GM23338 (cell line): ENCODE data around the gene SEMG1. TPM values are rescaled to one million over a fixed set of nuclear protein-coding genes. Genes with fewer than 3 reads are reported as not detected.

Experiments
- ATAC-seq: fragments of 200-7000 bp; cut with Tn5 transposase; 3 replicates; pipeline ENCODE4 v1.9.1; 2020
- DNase-seq: peaks from one replicate; pipeline ENCODE4 v3.0.0-alpha.2; 2015; ENCODE audit warnings: low spot score
- H2AFZ ChIP-seq: fragments of 200-600 bp; sonication (generic); 2 replicates; pipeline ENCODE4 v1.8.0; 2016; ENCODE audit warnings: antibody characterized with exemption, mild to moderate bottlenecking, moderate library complexity
- H3F3A ChIP-seq: fragments of 200-600 bp; sonication (generic); replicated peaks from 2 replicates; pipeline ENCODE4 v1.8.0; 2017; ENCODE audit warnings: antibody characterized with exemption, mixed run types, low read depth
- H3K27ac ChIP-seq: fragments of 200-600 bp; sonication (generic); 2 replicates; pipeline ENCODE4 v1.6.1; 2016; ENCODE audit warnings: low read depth
- H3K27me3 ChIP-seq: fragments of 200-600 bp; sonication (generic); 2 replicates; pipeline ENCODE4 v1.8.0; 2016; ENCODE audit warnings: mild to moderate bottlenecking, mixed run types, moderate library complexity; ENCODE audit not compliant: insufficient read depth
- H3K36me3 ChIP-seq: fragments of 200-600 bp; sonication (generic); 2 replicates; pipeline ENCODE4 v1.8.0; 2016; ENCODE audit warnings: mild to moderate bottlenecking; ENCODE audit not compliant: insufficient read depth
- H3K4me1 ChIP-seq: fragments of 200-600 bp; sonication (generic); 2 replicates; pipeline ENCODE4 v1.8.0; 2016; ENCODE audit warnings: mild to moderate bottlenecking, moderate library complexity; ENCODE audit not compliant: insufficient read depth
- H3K4me2 ChIP-seq: fragments of 200-600 bp; sonication (generic); 2 replicates; pipeline ENCODE4 v1.7.1; 2017; ENCODE audit warnings: mixed run types
- H3K4me3 ChIP-seq: fragments of 200-600 bp; sonication (generic); 2 replicates; pipeline ENCODE4 v1.6.1; 2016; ENCODE audit warnings: mixed run types
- H3K79me2 ChIP-seq: fragments of 200-600 bp; sonication (generic); replicated peaks from 2 replicates; pipeline ENCODE4 v1.8.0; 2017; ENCODE audit warnings: mild to moderate bottlenecking; ENCODE audit not compliant: insufficient read depth
- H3K9me2 ChIP-seq: fragments of 200-600 bp; sonication (generic); 2 replicates; pipeline ENCODE4 v1.8.0; 2017; ENCODE audit not compliant: insufficient read depth
- H4K20me1 ChIP-seq: fragments of 200-600 bp; sonication (generic); replicated peaks from 2 replicates; pipeline ENCODE4 v1.8.0; 2017; ENCODE audit warnings: mild to moderate bottlenecking; ENCODE audit not compliant: insufficient read depth
- H3K27ac Mint-ChIP-seq: 2 replicates; pipeline ENCODE4 v1.8.0; 2020; ENCODE audit warnings: inconsistent platforms, mild to moderate bottlenecking, moderate library complexity, mixed read lengths
- H3K27me3 Mint-ChIP-seq: 3 replicates; pipeline ENCODE4 v1.8.0; 2022; ENCODE audit warnings: low read depth, mild to moderate bottlenecking, moderate library complexity, mixed read lengths, inconsistent platforms; ENCODE audit not compliant: insufficient read depth, poor library complexity
- H3K36me3 Mint-ChIP-seq: 3 replicates; pipeline ENCODE4 v1.8.0; 2021; ENCODE audit warnings: low read depth, mild to moderate bottlenecking, inconsistent platforms, moderate library complexity, mixed read lengths
- H3K4me1 Mint-ChIP-seq: 3 replicates; pipeline ENCODE4 v1.8.0; 2020; ENCODE audit warnings: mild to moderate bottlenecking, inconsistent platforms, mixed read lengths
- H3K4me3 Mint-ChIP-seq: 3 replicates; pipeline ENCODE4 v1.8.0; 2021; ENCODE audit warnings: moderate library complexity, mild to moderate bottlenecking, inconsistent platforms, mixed read lengths
- H3K9me3 Mint-ChIP-seq: 3 replicates; pipeline ENCODE4 v1.8.0; 2020; ENCODE audit warnings: moderate library complexity, mild to moderate bottlenecking, inconsistent platforms, mixed read lengths
- CREB1 ChIP-seq: fragments of 250-450 bp; sonication (Bioruptor Pico); IDR thresholded peaks from 2 replicates; pipeline ENCODE4 v1.5.0; 2020; ENCODE audit warnings: low read depth, mild to moderate bottlenecking, moderate library complexity
- EZH2 ChIP-seq: fragments of 200-600 bp; sonication (generic); IDR thresholded peaks from one replicate; pipeline ENCODE4 v1.8.0; 2017; ENCODE audit warnings: antibody characterized with exemption, mild to moderate bottlenecking, low read depth; ENCODE audit not compliant: unreplicated experiment
- EZH2phosphoT487 ChIP-seq: fragments of 200-600 bp; sonication (generic); IDR thresholded peaks from one replicate; pipeline ENCODE4 v1.8.1; 2018; ENCODE audit warnings: antibody characterized with exemption; ENCODE audit not compliant: unreplicated experiment
- JUNB ChIP-seq: IDR thresholded peaks from one replicate; pipeline ENCODE4 v1.6.1; 2016; ENCODE audit warnings: antibody characterized with exemption; ENCODE audit not compliant: unreplicated experiment
- NANOG ChIP-seq: IDR thresholded peaks from 2 replicates; pipeline ENCODE4 v1.6.1; 2016; ENCODE audit warnings: antibody characterized with exemption, borderline replicate concordance
- REST ChIP-seq: IDR thresholded peaks from one replicate; pipeline ENCODE4 v1.6.1; 2018; ENCODE audit warnings: antibody characterized with exemption; ENCODE audit not compliant: unreplicated experiment
- polyA plus RNA-seq: library from polyadenylated mRNA; unstranded; fragments of >200 nt; fragmentation: Nextera tagmentation; extraction: Ambion mirVana; gene quantifications from 2 replicates; pipeline ENCODE4 v1.2.1, GENCODE V29; 2016
- total RNA-seq: library from RNA; depleted of rRNA; stranded (reverse); fragments of >200 nt; shearing (Covaris generic); gene quantifications from 2 replicates; pipeline ENCODE4 v1.2.3, GENCODE V29; 2014

Gene SEMG1
- total and polyA plus RNA-seq, 2 experiments from 2014 or later = 3.3 to 5.7 TPM

DNA sequence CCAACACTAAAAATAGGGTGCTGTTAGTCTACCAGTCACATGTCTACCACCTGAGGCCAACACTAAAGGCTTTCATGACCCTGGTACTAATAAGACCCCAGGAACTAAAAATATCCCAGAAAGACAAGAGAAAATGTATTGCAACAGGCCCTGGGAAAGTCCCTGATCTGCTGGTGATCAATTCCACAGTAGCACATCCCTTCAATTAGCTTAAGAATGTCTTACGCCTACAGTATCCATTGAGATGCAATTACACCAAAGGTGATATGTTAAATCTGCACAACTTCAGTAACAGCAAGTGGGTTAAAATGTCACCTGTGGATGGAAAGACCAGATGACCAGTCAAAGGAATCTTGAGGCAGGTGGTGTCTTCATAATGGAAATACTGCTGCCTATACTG lies 3.1 kb downstream of the SEMG1 start:
- TF ChIP-seq NANOG (peak; percentile 48; the same call in 1 of the 2 replicates), REST (no peak)

DNA sequence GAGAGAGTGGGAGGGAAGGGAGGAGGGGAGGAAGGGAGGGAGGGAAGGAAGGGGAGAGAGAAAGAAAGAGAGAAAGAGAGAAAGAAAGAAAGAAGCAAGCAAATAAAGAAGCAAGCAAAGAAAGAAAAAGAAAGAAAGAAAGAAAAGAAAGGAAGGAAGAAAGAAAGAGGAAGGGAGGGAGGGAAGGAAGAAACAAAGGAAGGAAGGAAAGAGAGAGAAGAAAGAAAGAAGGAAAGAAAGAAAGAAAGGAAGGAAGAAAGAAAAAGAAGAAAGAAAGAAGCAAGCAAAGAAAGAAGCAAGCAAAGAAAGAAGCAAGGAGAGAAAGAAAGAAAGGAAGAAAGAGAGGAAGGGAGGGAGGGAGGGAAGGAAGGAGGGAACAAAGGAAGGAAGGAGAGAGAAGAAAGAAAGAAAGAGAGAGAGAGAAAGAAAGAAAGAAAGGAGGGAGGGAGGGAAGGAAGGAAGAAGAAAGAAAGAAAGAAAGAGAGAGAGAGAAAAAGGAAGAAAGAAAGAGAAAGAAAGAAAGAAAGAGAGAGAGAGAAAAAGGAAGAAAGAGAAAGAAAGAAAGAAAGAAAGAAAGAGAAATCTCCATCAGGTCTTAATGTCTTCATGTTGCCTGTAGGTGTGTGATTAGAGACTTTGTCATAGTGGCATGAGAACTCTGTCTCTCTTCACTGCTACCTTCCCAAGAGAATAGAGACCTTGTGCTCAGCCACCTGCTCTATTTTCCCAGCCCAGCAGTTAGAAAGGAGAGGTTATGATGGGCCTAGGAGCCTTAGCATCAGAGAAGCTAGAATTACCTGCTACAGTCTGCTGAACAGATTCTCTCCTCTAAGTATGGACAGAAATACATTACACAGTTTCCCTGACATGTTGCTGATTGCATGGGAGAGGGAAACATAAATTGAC lies 5.0 kb downstream of the SEMG1 start:
- H3K4me1 ChIP-seq = peaks cover 24% of the 10 kb centered on the region
- peaks cover 5% of the 10 kb centered on the region for H3K27me3 Mint-ChIP-seq
- no peak overlapping the region for H3K27ac ChIP-seq
- H3K4me1 Mint-ChIP-seq = peaks cover 34% of the 10 kb centered on the region
- no peak overlapping the region for H3K4me3 ChIP-seq
- H3K9me3 Mint-ChIP-seq = peaks cover 9% of the 10 kb centered on the region; the same call in 2 of the 3 replicates
- 0 out of 2 replicates have a peak, but pooled peaks cover 3% of the 10 kb centered on the region for H3K27me3 ChIP-seq
- H3K79me2 ChIP-seq = no peaks in the 10 kb centered on the region
- DNase-seq (peak; percentile 33), ATAC-seq (peak; percentile 32; the same call in 2 of the 3 replicates)
- H3K4me2 ChIP-seq = no peak overlapping the region
- H3K36me3 Mint-ChIP-seq = peaks cover 13% of the 10 kb centered on the region; the same call in 2 of the 3 replicates
- H2AFZ ChIP-seq = no peak overlapping the region
- H3F3A ChIP-seq = no peaks in the 10 kb centered on the region
- H3K36me3 ChIP-seq = no peaks in the 10 kb centered on the region
- no peak overlapping the region for H3K27ac Mint-ChIP-seq
- H4K20me1 ChIP-seq = no peaks in the 10 kb centered on the region
- peaks cover 25% of the 10 kb centered on the region for H3K9me2 ChIP-seq
- no peak overlapping the region for H3K4me3 Mint-ChIP-seq
- TF ChIP-seq CREB1 (CRISPR knock-in tag) = no peak
- TF ChIP-seq EZH2 = no peak
- TF ChIP-seq JUNB = no peak
- TF ChIP-seq EZH2phosphoT487 = no peak
- no peak for TF ChIP-seq NANOG
- no peak for TF ChIP-seq REST

More for the DNA sequence above, 3.1 kb downstream of the SEMG1 start:
- Histone ChIP-seq H3K79me2 (no peaks in the 10 kb centered on the region), H3K4me1 (peaks cover 29% of the 10 kb centered on the region), H3F3A (no peaks in the 10 kb centered on the region), H3K27ac (no peak overlapping the region), H3K36me3 (no peaks in the 10 kb centered on the region), H3K4me3 (no peak overlapping the region), H4K20me1 (no peaks in the 10 kb centered on the region), H2AFZ (no peak overlapping the region), H3K4me2 (peak overlapping the region; percentile 45), H3K9me2 (peaks cover 27% of the 10 kb centered on the region), H3K27me3 (0 out of 2 replicates have a peak, but pooled peaks cover 3% of the 10 kb centered on the region)
- H3K27ac Mint-ChIP-seq = peak overlapping the region; percentile 38
- peaks cover 41% of the 10 kb centered on the region for H3K4me1 Mint-ChIP-seq
- H3K27me3 Mint-ChIP-seq = peaks cover 5% of the 10 kb centered on the region
- no peak overlapping the region for H3K4me3 Mint-ChIP-seq
- ATAC-seq (peak; percentile 91), DNase-seq (peak; percentile 58)
- H3K36me3 Mint-ChIP-seq = peaks cover 13% of the 10 kb centered on the region; the same call in 2 of the 3 replicates
- peaks cover 9% of the 10 kb centered on the region; the same call in 1 of the 3 replicates for H3K9me3 Mint-ChIP-seq
